ENCODE measurements around the gene ANTXR2. TPM values are rescaled to one million over a fixed set of nuclear protein-coding genes. Genes with fewer than 3 reads are reported as not detected.

Gene ANTXR2
- total RNA-seq = 112 and 133 TPM in 2 replicates

DNA sequence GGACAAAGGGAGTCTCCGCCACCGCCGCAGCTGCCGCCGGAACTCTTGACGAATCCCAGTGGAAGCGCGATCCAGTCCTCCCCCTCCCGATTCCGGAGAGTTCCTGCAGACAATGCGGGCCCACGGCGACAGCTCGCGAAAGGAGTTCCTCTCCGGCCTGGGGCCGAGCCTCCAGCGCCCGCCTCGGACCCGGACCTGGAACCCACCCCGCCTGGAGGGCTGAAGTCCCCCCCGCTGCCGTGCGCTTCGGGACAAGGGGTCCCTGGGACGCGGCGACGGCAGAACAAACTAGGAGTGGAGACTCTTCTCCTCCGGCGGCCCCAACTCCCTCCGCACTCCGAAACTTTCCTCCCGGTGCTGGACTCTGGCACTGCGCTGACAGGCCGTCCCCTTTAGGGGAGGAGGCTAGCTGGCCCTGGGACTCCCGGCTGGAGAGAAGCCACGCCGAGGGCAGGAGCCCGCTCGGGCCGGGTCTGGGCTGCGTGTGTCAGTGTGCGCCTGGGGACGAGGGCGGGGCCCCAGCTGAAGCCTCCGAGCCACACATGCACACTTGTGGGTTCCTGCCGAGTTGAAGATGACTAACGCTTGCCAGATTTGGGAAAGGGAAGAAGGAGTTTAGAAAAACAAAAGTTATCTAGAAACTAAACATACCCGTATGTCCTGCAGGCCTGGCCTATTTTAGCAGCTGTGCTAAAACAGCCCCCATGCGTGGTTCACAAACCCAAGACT is at the start of gene ANTXR2:
Gene ANTXR2, minus strand, starts transcription at position 486 of the 729 bp plus-strand sequence. CDS start 669 bp downstream, outside the sequence.

Other genes starting within 250 kb of the ANTXR2 start
- 9.0 and 9.4 TPM in 2 replicates for gene PRDM8, start 124.3 kb upstream of the ANTXR2 start, total RNA-seq
- gene FGF5, start 193.4 kb upstream of the ANTXR2 start, total RNA-seq = 20.8 and 24.7 TPM in 2 replicates

All from smooth muscle cell of trachea (primary cell).